ENCODE measurements around the gene NMT1.

Gene NMT1

GRCh38 chr17:45086391-45086790 lies 25.3 kb downstream of the NMT1 start:
- FAIRE-seq, result no peak

GRCh38 chr17:45086865-45087503 lies 25.9 kb downstream of the NMT1 start:
- no peak for FAIRE-seq

- no peak for FAIRE-seq
These were observed 26.4 kb downstream of the NMT1 start for GRCh38 chr17:45087504-45087975.

- FAIRE-seq, result no peak
These were observed 26.9 kb downstream of the NMT1 start for GRCh38 chr17:45087978-45088377.

GRCh38 chr17:45088741-45089140 lies 27.6 kb downstream of the NMT1 start:
- FAIRE-seq, result no peak

GRCh38 chr17:45090711-45091110 lies 29.6 kb downstream of the NMT1 start:
- no peak for FAIRE-seq

GRCh38 chr17:45091778-45092425 lies 30.8 kb downstream of the NMT1 start:
- no peak for FAIRE-seq

- no peak for FAIRE-seq
These were observed 31.9 kb downstream of the NMT1 start for GRCh38 chr17:45092911-45093430.

GRCh38 chr17:45093444-45094110 lies 32.5 kb downstream of the NMT1 start:
- FAIRE-seq, result no peak

GRCh38 chr17:45096141-45096540 lies 35.0 kb downstream of the NMT1 start:
- no peak for FAIRE-seq

GRCh38 chr17:45096926-45097325 lies 35.8 kb downstream of the NMT1 start:
- FAIRE-seq, result no peak

- FAIRE-seq, result no peak
These were observed 37.2 kb downstream of the NMT1 start for GRCh38 chr17:45098081-45098868.

- no peak for FAIRE-seq
These were observed 37.9 kb downstream of the NMT1 start for GRCh38 chr17:45098869-45099616.

GRCh38 chr17:45101546-45101882 lies 40.4 kb downstream of the NMT1 start:
- FAIRE-seq, result no peak

- FAIRE-seq, result no peak
These were observed 41.0 kb downstream of the NMT1 start for GRCh38 chr17:45101883-45102811.

- FAIRE-seq, result no peak
These were observed 41.7 kb downstream of the NMT1 start for GRCh38 chr17:45102856-45103255.

GRCh38 chr17:45103269-45103795 lies 42.2 kb downstream of the NMT1 start:
- no peak for FAIRE-seq

- FAIRE-seq, result no peak
These were observed 42.9 kb downstream of the NMT1 start for GRCh38 chr17:45104029-45104428.

GRCh38 chr17:45104497-45104896 lies 43.4 kb downstream of the NMT1 start:
- FAIRE-seq, result no peak

GRCh38 chr17:45104907-45105624 lies 43.9 kb downstream of the NMT1 start:
- FAIRE-seq, result no peak
